Pons (tissue), 1 donor: ENCODE measurements around the gene IPO5.
"Not testable (repeated sequence)": the region's sequence is repeated elsewhere in the genome, so short reads cannot be mapped to it uniquely, and the experiment has no call there.

Experiments
- DNase-seq: peaks from one replicate; pipeline ENCODE4 v3.0.0-alpha.2; 2016; ENCODE audit warnings: low spot score

The IPO5 gene

DNA sequence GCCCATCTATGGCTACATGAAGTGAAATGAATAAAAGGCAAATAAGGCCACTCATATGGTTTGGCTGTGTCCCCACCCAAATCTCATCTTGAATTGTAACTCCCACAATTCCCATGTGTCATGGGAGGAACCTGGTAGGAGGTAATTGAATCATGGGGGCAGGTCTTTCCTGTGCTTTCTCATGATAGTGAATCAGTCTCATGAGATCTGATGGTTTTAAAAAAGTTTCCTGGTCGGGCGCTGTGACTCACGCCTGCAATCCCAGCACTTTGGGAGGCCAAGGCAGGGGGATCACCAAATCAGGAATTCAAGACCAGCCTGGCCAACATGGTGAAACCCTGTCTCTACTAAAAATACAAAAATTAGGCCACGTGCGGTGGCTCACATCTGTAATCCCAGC, 4.2 kb upstream of the IPO5 start:
- DNase-seq, result not testable (repeated sequence)

GRCh38 chr13:97951376-97951775, 2.1 kb upstream of the IPO5 start:
- DNase-seq, result no peak

GRCh38 chr13:97952831-97953230, 644 bp upstream of the IPO5 start:
- DNase-seq, result not testable (repeated sequence)

DNA sequence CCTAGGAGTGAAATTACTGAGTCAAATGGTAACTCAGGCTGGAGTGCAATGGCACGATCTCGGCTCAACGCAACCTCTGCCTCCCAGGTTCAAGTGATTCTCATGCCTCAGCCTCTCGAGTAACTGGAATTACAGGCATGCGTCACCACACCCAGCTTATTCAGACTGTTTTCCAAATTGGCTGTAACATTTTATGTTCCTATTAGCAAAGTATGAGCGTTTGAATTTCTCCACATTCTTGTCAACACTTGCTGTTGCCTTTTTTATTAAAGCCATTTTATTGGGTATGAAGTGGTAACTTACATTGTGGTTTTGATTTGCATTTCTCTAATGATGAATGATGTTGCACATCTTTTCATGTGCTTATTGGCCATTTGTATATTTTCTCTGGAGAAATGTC, 7.9 kb downstream of the IPO5 start:
- no peak for DNase-seq

DNA sequence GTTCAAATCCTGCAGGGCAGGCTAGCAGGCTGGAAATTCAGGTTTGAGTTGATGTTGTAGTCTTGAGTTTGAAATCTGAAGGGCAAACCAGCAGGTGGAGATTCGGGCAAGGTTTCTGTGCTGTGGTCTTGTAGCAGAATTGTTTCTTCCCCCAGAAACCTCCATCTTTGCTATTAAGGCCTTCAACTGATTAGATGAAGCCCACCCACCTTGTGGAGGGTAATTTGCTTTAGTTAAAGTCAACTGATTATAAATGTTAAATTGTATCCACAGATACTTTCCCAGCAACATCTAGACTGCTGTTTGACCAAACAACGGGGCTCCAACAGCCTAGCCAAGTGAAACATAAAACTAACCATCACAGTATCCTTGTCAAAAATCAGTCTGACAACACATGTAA, 9.4 kb downstream of the IPO5 start:
- DNase-seq, result no peak

DNA sequence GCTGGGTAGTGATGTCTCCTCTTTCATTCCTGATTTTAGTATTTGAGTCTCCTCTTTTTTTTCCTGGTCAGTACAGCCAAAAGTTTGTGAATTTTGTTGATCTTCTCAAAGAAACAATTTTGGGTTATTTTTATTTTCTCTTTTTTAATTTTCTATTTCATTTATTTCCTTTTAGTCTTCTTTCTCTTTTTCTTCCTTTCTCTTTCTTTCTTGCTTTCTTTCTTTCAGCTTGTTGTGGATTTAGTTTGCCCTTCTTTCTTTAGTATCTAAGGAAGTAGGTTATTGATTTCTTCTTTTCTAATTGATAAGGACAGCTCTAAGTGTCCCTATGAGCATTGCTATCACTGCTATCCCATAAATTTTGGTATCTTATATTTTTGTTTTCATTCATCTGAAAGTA, 13.8 kb downstream of the IPO5 start:
- DNase-seq, result no peak

DNA sequence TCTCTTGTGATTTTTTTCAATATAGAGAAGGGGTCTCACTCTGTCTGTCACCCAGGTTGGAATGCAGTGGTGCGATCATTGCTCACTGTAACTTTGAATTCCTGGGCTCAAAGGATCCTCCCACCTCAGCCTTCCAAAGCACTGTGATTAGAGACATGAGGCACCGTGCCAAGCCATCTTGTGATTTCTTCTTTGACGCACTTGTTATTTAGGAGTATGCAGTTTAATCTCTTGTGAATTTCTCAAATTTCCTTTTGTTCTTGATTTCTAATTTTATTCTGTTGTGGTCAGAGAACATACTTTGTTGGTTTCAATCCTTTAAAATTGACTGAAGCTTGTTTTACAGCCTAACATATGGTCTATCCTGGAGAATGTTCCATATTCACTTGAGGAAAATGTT, 14.5 kb downstream of the IPO5 start:
- DNase-seq, result no peak

DNA sequence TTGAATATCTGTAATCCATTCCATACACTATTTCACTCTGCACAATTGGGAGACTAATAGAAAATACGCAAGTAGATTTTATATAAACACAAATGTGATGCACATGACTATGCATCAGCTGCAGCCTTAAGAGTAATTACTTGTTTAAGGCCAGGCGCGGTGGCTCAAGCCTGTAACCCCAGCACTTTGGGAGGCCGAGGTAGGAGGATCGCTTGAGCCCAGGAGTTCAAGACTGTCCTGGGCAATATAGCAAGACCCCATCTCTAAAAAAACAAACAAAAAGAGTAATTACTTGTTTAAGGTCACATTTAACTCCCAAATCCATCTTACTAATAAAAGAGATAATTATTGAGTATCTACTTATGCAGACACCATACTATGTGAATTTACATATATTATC, 18.0 kb downstream of the IPO5 start:
- DNase-seq, result no peak

- no peak for DNase-seq
Observed at GRCh38 chr13:97974773-97975172, 21.3 kb downstream of the IPO5 start.

- DNase-seq, result peak; percentile 17
Observed at GRCh38 chr13:97975280-97975847, 21.9 kb downstream of the IPO5 start.

- DNase-seq, result peak; percentile 87
Observed at GRCh38 chr13:97975848-97976609, 22.6 kb downstream of the IPO5 start.

DNA sequence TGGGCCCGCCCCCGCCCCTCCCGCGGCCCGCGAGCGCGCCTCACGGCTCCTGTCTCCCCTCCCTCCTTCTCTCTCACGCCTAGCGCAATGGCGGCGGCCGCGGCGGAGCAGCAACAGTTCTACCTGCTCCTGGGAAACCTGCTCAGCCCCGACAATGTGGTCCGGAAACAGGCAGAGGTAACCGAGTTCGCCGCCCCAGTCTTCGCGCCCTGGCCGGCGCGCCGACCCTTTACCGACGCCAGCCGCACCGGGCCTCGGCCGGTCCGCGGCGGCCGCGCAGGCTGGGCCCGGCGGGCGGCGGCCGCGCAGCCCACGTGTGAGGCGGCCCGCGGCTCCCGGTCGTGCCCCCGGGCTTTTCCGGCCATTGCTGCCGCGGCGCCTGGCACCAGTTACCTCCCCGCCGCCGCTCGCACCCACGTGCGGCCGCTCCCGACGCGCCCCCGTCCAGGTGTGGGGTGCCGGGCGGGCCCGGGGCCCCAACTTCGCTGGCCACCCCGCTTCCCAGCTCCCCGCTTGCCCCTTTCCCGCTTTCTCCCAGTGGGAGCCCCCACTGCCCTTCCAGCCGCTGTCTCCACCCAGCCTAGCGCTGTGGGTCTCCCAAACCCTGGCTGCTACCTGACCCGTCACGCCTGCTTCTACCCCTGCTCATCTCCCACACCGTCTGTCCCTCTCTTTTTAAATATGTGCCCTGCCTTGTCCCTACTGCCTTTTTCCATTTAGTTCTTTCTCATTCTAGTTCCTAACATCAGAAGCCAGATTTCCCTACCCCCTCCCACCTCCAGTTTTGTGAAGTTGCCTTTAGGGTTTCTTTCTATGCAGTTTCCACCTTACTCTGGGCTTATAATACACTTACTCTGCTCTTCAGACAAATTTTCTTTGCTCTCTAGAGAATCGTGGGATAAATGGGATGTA, 23.4 kb downstream of the IPO5 start:
- DNase-seq, result peak; percentile 31

- DNase-seq, result no peak
Observed at GRCh38 chr13:97977982-97978381, 24.5 kb downstream of the IPO5 start.

- no peak for DNase-seq
Observed at GRCh38 chr13:97978651-97979050, 25.2 kb downstream of the IPO5 start.

DNA sequence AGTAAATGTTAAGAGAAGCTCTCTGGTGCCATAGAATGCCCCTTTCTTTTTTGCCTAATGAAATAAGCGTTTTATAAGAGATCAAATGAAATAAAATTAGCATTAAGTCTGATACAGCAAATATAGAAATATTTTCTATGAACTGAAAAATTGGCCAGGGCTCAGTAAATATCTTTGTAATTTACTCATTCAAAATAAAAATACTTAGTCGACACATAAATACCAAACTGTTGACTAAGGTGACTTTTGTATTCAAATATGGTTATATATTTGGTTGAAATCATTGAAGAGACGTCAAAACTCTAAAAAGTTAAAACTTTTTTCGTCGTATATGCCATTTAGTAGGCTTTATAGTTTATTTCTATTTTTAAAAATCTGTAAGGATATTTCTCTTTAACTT, 25.6 kb downstream of the IPO5 start:
- no peak for DNase-seq

GRCh38 chr13:97979556-97979955, 26.1 kb downstream of the IPO5 start:
- DNase-seq, result no peak

GRCh38 chr13:97982286-97982685, 28.8 kb downstream of the IPO5 start:
- DNase-seq, result no peak

DNA sequence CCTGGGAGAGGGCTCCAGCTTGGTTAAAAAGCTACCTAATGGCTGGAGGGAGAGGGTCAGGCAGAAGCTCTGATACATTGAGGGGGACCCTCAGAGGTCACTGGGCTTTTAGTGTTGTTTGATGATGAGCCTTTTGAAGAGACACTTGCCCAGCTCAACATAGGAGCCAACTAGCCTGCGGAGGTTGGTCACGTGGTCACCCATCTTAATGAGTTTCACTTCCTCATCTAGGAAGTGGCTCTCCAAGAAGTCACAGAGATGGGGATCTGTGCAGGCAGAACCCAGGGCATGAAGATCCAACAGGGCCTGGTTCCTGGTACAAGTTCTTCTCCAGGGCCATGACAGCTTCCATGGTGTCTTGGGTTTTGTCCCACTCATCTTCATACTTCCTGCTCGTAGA, 33.4 kb downstream of the IPO5 start:
- peak; percentile 28 for DNase-seq

DNA sequence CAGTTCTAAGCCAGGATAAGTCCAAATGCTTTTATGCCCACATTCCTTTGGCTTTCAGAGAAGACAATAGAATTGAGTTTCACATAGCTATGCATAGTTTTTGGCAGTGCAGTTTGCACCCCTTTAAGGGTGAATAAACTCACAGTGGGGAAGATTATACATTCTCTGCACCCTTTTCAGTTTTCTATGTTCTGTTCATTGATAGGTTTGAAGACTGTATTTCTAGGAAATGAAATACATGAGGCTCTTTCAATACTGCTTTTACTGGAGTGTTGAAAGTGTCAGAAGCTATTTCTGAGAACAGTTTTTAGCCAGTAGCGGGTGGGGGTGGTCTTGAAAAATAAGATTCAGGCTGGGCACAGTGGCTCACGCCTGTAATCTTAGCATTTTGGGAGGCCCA, 46.2 kb downstream of the IPO5 start:
- DNase-seq, result no peak

GRCh38 chr13:98004107-98004506, 50.6 kb downstream of the IPO5 start:
- DNase-seq, result no peak

- DNase-seq, result not testable (repeated sequence)
Observed at GRCh38 chr13:98004997-98005396, 51.5 kb downstream of the IPO5 start.

- DNase-seq, result no peak
Observed at GRCh38 chr13:98007001-98007400, 53.5 kb downstream of the IPO5 start.

GRCh38 chr13:98013241-98013640, 59.8 kb downstream of the IPO5 start:
- DNase-seq, result no peak
